Right lobe of liver (tissue), 4 donors: ENCODE data around the gene P2RX3.

Source experiments
- CTCF ChIP-seq, 4 donors: fragments of 200-600 bp in 3 of 4; fragments of 450-650 bp in 1 of 4; IDR thresholded peaks; one replicate each; pipeline versions ENCODE4 v1.5.1 to v1.8.0; 2016 to 2022; ENCODE audit warnings: antibody characterized with exemption in 4 of 4, mild to moderate bottlenecking in 2 of 4
- POLR2A ChIP-seq: fragments of 450-650 bp; IDR thresholded peaks from one replicate; pipeline ENCODE4 v1.6.1; 2017; ENCODE audit warnings: antibody characterized with exemption, mild to moderate bottlenecking
- donor health status: DM: no; HTN: no; CAD: no.
- donor health status: DM: no; HTN: no; CAD: no.
- donor health status: DM: no; HTN: yes; CAD: no.

DNA sequence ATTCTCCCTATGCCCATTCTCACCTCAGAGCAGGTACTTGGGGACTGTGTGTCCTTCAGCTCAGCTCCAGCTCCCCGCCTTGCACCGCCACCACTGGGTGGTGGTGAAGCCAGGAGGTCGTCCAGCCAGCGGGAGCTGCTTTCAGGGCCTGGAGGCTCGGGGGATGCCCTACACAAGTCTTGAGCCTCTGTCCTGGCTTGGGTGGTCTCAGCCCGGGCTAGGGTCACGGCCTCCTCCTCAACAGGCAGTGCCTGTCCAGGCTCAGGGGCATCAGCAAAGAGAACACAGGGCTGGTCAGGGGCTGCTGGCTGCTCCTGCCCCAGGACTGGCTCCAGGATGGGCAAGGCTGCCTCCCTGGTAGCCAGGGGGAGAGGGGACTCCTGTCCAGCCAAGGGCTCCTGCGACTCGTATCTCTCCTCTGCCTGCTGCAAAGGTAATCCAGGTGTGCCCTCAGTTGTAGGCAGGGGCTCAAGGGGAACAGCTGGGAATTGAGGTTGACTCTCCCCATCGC, 25.6 kb upstream of the P2RX3 start:
- no peak for TF ChIP-seq CTCF (IDR thresholded peaks at IDR 0.05)
- TF ChIP-seq POLR2A, result no peak
